Amniotic epithelial cell (primary cell): ENCODE measurements around the gene AGPAT1.
A peak's percentile ranks its signal among the peaks of the same experiment; 100 is the strongest.
"Not testable (repeated sequence)": the region's sequence is repeated elsewhere in the genome, so short reads cannot be mapped to it uniquely, and the experiment has no call there.

Experiments
- DNase-seq: peaks from one replicate; pipeline ENCODE4 v3.0.0-alpha.2; 2010; ENCODE audit warnings: low read depth

AGPAT1 gene

DNA sequence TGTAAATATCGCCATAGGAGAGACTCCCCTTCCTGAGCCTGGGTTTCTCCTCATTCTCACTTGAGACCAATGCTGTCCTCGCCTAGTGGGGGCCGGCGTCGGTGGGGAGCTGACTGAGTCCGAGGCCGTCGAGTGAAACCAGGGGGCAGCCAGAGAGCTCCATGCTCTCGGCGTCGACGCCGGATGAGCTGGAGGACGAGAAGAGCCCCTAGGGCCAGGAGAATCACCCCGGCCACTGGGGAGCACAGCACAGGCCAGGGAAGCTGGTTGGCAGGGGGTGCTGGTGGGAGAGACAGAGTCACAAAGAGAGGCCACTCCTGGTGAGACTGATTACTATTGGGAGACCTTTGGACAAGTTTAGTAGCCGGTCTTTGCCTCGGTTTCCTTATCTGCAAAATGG lies 23.0 kb upstream of the AGPAT1 start:
- DNase-seq, result no peak

DNA sequence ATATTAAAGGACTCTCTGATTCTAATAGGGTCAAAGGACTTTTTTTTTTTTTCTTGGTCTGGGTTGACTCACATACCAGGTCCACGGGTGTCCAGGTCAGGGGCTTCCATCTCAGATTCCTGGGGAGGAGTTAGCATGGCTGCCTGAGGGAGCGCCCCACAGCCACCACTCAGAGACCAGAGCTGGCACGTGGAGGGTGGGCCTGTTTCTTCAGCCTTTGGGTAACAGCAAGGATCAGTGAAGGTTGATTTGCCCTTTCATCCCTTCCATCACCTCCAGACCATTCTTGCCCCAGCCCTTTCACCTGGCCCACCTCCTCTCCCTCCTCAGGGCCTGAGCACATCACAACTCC lies 22.4 kb upstream of the AGPAT1 start:
- no peak for DNase-seq

DNA sequence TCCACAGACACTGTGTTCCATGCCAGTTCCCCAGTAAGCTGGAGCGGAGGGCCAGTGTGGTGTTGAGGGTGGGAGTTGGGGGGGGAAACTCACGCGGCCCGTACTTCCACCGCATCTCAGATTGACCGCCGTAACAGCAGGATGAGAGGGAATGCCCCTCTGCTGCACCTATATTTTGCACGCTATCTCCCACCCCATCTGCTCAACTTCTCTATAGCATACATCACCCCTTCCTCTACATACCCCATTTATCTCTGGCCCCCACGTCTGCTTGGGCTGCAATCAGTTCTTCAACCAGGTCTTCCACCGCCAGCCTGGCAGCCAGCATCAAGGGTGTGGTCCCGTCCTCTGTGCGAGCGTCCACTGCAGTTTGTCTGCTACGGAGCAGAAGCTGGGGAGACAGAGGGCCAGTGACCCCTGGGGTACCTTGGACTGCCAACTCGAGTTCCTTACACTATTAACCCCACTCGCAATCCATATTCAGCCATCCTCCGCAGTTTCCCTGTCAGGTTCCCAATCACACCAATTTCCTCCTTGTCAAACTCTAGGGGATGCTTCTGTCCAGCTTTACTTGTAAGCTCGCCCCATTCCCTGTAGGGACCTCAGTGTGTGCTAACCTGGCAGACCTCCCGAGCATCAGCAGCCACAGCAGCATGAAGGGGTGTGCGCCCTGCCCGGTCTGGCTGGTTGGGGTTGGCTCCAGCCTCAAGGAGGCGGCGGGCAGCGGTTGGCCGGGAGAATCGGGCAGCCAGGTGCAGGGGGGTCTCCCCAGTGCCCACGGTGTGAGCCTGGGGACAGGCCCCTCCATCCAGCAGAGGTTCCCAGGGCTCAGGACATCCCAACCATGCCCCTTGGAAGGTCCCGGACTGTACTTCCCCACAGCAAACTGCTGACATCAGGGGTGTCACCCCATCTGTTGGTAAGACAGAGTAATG lies 21.1 kb upstream of the AGPAT1 start:
- no peak for DNase-seq

DNA sequence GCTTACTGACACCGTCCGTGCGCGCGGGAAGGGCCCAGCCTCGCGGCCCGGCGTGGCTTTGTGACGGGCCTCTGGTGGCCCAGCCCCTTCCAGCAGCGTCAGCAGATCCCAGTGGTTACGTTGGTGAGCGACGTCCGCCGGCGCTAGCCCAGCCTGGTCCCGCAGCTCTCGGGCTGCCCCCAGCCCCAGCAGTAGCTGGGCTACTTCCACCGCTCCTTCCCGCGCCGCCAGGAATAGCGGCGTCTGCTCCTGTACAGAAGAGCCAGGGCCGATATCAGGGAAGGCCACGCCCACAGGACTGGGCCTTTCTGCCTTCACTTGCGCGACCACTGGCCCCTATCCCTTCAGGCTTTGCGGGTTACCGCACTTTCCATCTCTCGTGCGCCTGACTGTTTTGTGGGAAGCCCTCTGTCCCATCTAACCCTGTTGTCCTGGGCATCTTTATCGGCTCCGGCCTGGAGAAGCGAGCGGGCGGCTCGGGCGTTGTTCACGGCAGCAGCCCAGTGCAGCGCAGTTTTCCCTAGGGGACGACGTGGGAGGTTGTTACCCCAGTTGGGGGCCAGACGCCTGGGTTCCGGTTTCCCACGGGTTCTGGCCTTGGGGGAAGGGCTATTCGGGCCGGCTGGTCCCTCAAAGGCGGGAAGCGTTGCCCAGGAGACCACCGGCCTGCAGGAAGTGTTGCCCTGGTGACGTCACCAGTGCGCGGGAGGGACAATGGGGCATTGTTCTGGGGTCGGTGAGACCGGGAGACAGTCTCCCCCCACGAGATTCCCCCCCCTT lies 20.2 kb upstream of the AGPAT1 start:
- DNase-seq, result peak; percentile 78

DNA sequence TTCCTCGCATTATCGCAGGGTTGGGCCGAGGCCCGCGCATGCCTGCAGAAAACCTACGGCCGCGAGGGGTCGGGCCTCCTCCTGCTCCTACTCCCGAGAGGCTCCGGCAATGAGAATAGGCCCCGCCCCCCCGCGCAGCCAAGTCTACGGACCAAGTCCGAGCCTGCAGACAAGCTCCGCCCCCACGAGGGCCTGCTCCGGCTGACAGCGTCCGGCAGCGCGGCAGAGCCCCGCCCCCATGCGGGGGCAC lies 19.7 kb upstream of the AGPAT1 start:
- DNase-seq, result peak; percentile 99

DNA sequence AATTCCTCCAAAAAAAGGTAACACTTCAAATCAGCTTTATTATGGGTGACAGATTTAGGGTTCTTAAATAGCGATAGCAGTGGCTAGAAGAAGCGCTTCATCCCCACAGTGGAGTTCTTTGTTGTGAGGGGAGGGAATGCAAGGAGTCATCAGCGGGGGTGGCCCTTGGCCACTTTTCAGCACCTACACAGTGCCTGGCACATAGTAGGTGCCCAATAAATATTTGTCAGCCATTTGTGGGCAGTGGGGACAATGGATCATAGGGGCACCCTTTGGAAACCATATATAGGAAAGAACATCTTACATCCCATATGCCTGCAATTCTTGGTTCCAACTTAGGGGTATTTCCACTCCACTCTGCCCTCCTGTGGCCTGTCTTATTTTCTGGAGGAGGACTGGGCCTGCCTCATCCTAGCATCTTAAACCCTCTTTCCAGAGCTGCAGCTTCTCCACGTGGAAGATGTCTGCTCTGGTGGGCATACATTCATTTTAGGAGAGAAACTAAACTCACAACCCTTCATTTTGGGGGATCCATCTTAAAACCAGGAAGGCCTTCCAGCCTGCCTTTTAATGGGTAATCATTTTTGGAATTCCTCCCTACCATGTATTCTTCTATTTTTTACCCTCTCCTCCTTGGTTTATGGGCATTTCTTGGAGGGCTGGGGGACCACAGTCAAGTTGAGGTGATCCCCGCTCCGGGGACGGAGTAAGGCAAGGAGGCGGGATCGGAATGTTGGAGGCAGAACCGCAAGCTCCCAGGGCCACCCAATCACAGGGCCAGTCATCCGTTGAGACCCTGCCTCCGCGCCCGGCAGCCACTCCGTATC lies 19.2 kb upstream of the AGPAT1 start:
- DNase-seq, result peak; percentile 63

DNA sequence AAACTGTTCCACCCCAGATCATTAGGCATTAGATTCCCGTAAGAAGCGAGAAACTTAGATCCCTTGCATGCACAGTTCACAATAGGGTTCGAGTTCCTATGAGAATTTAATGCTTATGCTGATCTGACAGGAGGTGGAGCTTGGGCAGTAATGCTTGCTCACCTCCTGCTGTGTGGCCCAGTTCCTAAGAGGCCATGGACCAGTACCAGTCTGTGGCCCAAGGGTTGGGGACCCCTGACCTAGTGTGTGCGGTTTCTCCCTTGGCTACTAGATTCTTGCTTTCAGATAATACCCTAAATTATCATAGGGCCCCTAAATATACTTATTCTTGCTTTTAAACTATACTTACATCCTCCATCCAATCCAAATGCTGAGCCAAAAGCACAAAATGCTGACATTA lies 18.5 kb upstream of the AGPAT1 start:
- DNase-seq, result no peak

DNA sequence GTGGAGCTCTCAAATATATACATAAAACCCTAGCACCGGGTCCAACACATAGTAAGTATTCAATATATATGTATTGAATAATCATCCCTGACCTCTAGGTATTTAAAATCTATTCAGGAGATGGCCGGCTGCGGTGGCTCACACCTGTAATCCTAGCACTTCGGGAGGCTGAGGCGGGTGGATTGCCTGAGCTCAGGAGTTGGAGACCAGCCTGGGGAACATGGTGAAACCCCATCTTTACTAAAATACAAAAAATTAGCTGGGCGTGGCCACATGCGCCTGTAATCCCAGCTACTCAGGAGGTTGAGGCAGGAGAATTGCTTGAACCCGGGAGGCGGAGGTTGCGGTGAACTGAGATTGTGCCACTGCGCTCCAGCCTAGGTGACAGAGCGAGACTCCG lies 17.2 kb upstream of the AGPAT1 start:
- DNase-seq, result not testable (repeated sequence)

DNA sequence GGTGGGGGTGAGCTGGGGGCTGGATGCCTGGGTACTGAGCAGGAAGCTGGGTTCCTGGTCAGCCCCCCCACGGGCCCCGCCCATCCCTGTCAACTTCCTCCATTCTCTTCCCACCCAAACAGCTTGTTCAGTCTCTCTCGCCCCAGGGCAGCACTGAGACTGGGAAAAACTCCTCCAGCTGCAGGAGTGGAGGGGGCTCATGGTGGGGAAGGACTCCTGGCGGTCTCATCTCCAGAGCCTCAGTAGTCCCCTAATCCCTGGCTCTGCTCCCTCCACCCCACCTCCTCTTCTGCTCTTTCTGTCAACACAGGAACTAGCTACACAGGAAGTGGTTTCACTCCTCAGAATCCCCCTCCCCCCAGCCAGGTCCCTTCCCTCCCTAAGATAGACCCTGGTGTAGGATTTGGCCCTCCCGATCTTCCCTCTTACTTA lies 16.7 kb upstream of the AGPAT1 start, which contains the start of gene GPSM3:
Gene GPSM3, minus strand, starts transcription at position 36 of the 432 bp plus-strand sequence. CDS start 130 bp downstream, outside the sequence.
- peak; percentile 44 for DNase-seq

DNA sequence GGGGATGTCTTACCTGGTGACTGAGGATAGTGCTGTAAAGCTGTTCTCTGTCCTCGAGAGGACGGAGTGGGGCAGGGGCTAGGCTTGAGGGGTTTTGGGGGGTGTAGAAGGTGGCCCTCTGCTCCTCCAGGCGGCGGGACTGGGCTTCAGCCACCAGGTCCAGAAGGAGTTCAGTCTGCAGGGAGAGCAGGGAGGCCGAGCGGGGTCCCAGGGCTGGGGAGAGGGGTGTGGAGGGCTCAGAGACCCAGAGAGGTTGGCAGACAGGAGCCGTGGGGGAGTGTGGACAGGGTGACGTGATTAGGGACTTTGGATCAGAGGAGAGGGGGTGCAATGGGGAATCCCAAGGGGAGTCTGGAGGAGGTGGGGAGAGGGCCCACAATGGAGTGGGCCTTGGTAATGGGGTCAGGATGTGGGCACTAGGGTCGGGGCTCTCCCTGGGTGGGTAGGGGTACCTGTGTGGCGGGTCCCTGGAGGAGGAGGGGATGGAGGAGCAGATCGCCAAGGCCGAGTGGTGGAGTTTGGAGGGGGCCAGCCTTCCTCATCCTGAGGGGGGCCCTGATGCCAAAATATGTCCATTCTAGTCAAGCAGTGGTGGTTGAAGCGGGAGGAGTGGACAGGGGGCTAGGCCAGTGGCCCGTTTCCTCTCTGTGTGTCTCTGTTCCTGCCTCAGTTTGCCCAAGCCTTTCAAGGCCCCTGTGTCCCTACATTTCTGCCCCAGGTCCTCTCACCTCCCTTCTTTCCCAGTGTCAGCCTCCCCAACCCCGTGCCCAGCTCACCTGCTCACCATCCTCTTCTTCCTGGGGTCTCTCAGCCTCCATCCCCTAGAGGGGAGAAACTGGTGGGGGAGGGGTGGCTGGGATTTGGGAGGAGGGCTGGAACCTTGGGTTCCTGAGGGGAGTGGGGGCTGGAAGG lies 16.1 kb upstream of the AGPAT1 start:
- no peak for DNase-seq

DNA sequence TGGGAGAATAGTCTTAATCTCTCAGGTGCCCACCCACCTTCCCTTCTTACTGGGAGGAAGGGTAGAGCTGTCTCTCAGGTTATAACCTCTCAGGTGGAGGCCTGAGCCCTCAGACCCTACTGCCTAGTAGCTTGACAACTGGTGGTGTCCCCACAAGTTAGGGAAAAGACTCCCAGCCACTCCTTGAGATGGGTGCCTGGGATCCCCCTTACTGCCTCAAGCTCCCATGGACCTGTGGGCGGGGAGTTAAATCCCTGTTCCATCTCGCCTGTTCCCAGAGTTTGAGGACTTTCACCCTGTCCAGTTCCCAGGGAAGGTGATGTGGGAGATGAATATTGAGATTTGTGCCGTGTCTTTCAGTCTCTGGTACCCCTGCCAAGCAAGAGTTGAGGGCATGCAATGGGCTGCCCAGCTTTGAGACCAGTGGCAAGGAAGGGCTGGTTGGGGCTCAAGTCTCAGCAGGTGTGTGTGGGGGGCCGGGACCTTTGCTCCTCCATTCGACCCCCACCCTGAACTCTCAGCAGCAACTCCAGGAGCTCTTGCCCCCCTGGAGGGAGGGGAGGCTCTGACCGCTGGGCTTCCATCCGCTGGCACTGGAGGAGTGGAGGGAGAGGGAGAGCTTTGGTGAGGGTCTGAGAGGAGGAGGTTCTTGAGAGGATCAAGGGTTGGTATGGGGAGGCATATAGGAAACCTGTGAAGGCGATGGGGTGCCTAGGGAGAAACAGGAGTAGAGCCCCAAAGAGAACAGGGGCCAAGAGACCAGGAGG lies 15.2 kb upstream of the AGPAT1 start:
- DNase-seq, result no peak

DNA sequence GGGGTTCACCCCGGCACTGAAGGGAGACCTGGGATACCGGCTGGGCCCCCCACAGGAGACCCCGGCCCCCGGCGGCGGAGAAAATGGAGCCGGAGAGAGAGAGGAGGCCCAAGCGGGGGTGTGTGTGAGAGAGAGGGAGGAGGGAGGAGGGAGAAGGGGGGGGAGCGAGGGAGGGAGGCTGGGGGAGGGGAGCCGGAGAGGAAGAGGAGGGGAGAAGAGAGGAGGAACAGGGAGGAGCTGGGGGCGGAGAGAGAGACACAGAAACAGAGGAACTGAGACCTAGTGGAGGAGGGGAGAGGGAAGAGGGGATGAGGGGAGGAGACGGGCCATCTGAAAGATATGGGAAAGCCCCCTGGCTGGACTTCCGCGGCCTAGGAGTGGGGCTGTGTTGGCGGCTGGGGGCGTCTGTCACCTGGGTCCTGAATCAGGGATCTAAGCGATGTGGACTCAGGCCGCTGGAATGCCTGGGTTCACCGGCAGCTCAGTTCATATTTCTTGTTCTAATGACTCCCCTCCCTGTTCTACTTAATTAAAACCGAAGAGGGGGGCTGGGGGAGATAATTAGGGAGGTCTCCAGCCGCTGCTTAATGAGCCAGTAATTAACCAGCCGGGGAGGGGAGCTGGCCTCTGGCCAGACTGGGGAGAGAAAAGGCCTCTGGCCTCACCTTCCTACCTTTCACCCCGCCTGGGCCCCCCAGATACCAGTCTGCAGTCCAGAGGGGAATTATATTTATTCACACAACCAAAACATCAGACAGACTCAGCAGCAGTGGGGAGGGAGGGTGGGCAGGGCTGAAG lies 14.4 kb upstream of the AGPAT1 start, which contains the start of gene PBX2:
Gene PBX2, minus strand, starts transcription at position 149 of the 798 bp plus-strand sequence. CDS start 287 bp downstream, outside the sequence.
- peak; percentile 91 for DNase-seq

DNA sequence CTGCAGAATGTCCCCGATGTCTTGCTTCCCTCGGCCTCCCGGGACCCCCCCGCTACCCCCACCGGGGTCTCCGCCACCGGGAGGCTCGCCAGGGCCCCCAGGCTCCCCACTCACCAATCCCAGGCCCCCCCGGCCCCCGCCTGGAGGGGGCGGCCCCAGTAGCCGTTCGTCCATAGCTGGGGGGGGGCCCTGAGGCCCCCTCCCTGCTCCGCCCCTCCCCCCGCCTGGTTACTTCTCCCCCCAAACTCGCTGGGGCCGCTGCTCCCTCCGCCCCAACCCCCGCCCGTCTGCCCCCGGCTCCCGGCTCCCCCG lies 13.8 kb upstream of the AGPAT1 start:
- no peak for DNase-seq

DNA sequence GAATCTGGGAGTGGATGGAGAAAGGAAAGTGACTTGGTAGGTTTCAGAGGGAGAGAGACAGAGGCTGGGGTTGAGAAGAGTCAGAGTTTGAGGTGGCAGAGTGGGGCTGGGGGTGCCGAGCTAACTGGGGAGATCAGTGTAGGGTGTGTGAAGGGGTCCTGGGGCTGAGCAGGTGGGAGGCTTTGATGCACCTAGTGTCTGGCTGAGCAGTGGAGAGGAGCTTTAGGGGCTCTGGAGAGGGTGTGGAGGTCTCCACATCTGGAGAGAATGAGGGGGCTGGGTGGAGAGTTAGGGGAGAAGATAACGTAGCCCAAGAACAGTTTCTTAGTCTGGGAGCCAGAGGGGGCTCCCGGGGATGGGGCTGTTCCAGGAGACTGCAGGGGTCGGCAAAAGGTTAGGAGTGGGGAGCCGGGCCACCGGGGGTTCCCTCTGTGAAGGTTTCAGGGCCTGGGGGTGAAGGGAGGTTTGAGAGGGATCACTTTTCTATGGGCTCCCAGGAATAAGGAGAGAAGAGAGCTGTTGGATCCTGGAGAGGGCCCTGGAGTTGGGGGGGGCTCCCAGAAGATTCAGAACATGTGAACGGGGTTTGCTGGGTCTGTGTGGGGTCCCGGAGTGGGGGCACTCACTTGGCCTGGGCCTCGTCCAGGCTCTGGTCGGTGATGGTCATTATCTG lies 13.3 kb upstream of the AGPAT1 start:
- no peak for DNase-seq

DNA sequence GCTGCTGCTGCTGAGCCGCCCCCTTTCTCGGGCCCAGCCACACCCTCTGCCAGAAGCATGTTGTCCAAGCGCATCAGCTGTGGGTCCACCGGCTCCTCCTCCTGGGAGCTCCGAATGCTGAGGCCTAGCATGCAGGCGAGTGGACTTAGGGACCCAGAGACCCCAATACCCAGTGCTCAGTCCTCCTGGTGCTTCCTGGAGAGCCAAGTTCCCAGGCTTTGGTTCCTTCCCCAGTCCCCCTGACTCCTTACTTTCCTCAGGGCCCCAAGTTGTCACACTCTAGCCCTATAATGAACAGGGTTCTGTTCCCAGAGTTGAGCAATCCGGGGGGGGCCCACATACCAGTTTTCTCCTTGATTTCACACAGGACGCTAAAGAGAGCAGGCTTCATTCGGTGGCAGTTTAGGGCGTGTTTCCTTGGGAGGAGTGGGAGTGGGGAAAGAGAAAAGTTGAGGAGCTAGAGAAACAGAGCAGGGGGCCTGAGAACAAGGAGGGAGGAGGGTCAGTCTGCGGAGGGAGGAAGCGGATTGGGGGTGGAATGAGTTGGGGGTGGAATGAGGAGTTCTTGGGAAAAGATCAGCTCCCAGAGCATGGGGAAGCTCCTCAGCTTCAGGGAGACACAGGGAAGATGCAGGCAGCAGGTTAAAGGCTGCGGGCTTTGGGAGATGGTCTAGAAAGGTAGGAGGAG lies 12.6 kb upstream of the AGPAT1 start:
- DNase-seq, result peak; percentile 27

DNA sequence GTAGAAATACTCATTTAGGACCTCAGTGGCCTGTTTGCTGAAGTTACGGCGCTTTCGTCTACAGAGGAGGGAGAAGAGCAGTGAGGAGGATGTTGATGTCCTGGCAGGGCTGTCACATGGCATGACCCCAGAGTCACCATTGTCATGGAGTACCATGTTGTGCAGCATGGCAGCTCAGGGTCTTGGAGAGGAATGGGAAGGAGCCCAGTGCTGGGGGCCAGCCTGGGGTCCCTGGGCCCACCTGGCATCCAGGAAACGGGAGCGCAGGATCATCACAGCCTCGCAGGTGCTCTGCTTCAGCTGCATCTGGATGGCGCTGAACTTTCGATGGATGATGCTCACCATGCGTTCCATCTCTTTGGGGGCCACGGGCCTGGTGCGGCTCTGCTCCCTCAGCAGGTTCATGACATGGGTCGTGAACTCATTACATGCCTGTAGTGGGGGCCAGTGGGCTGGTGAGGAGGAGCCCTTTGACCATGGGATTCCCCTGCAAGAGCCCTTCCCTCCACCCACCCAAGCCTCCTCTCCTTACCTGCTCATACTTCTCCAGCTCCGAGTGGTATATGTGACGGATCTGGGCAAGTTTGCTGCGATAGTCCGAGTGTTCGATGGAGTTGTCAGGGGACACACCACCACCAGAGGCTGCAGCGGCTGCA lies 12.0 kb upstream of the AGPAT1 start:
- DNase-seq, result not testable (repeated sequence)

DNA sequence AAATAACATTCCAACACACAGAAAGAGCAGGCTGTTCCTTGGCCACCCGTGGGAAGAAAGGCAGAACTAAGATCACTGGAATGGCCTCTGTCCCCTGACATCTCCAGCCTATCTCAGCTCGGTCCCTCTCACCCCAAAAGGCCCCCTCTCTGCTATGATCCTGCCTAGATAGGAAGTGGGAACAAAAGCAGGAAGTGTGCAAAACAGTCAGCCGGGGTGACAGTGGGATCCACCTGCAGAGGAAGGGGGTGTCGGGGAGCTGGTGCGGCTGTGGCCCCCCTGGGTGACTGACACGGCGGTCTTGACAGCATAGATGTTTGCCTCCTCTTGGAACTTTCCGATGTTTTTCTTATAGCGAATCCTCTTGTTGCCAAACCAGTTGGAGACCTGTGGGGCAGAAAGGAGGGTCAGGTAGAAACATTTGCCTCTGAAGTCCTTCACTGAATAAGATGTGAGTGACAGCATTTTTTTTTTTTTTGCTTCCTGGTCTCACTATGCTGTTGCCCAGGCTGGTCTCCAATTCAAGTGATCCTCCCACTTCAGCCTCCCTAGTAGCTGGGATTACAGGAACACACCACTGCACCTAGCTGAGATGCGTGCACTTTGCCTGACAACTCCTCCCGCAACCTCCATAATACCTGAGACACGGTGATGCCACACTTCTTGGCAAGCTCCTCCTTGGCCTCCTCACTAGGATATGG lies 11.3 kb upstream of the AGPAT1 start:
- DNase-seq, result no peak
